Activated CD8-positive, alpha-beta memory T cell treated with anti-CD3 and anti-CD28 coated beads for 1 hour (primary cell): Measurements from ENCODE around the gene ZMYM3.

Experiments
- DNase-seq, 2 donors: peaks; one replicate each; pipeline ENCODE4 v3.0.0-alpha.2; 2020; ENCODE audit warnings: low read depth in 1 of 2; ENCODE audit errors: extremely low read depth in 1 of 2

ZMYM3 gene

GRCh38 chrX:71214604-71215337 is 39.2 kb downstream of the ZMYM3 start:
- DNase-seq = no peak

DNA sequence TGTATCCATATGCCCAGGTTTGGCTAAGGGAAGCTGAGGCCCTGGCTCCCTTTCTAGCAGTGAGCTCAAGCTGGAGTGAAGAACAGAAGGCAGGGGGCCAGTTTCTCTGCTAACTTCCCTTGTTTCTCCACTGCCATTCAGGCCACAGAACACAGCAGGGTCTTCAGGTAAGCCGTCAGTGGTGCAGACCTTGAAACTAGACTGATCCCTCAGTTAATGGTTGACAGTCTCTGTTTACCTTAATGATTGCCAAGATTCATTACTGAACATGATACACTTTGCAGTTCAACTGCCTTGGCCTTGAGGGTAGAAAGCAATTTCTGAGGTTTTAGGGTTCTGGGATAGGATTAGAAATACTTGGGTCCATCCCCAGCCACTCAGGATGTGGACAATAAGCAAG is 39.8 kb downstream of the ZMYM3 start:
- DNase-seq = no peak

- no peak for DNase-seq
Observed at GRCh38 chrX:71212536-71212935, 41.4 kb downstream of the ZMYM3 start.

- no peak for DNase-seq
Observed at GRCh38 chrX:71210816-71211215, 43.1 kb downstream of the ZMYM3 start.

GRCh38 chrX:71199252-71200008 is 54.5 kb downstream of the ZMYM3 start:
- DNase-seq = no peak

- DNase-seq = no peak
Observed at GRCh38 chrX:71198066-71198465, 55.9 kb downstream of the ZMYM3 start.

DNA sequence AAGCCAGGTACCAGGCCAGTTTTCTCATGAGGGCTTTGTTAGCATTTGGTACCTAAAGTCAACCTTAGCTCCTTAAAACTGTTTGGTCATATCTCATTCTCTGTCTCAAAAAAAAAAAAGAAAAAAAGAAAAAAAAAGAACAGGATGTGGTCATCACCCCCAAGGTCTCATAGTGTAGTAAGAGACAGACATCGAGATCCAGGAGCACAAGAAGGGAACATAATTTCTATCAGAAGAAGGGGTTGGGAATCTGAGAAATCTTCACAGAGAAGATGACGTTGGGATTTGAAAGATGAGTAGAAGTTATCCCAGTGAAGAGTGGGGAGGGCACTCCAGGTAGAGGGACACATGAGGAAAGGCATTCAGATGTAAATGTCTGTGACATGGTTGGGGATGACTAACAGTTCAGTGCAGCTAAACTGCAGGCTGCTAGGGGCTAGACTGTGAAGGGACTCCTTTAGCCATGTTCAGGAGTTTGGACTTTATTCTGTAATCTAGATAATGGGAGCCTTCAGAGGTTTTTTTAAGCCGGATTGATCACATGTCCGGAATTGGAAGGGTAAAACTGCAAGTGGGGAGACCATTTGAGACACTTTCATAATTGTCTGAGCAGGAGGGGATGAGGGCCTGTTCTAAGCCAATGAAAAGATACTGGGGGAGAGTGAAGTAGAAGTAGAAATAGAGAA is 57.8 kb downstream of the ZMYM3 start:
- no peak for DNase-seq

- no peak for DNase-seq
Observed at GRCh38 chrX:71191248-71191647, 62.7 kb downstream of the ZMYM3 start.
